Osteocyte (in vitro differentiated cells): ENCODE results near the gene TCERG1L. TPM values are rescaled to one million over a fixed set of nuclear protein-coding genes. Genes with fewer than 3 reads are reported as not detected.

Experiments
- DNase-seq: peaks from one replicate; pipeline ENCODE4 v3.0.0; 2021; ENCODE audit warnings: mixed read lengths; ENCODE audit not compliant: unreplicated experiment; ENCODE audit errors: extremely low spot score
- H3K27ac Mint-ChIP-seq: one replicate; pipeline ENCODE4 v1.8.0; 2021; ENCODE audit warnings: mild to moderate bottlenecking, mixed read lengths; ENCODE audit not compliant: unreplicated experiment
- H3K27me3 Mint-ChIP-seq: one replicate; pipeline ENCODE4 v1.8.0; 2021; ENCODE audit warnings: mixed read lengths; ENCODE audit not compliant: unreplicated experiment
- H3K36me3 Mint-ChIP-seq: one replicate; pipeline ENCODE4 v1.8.0; 2021; ENCODE audit warnings: mixed read lengths; ENCODE audit not compliant: unreplicated experiment
- H3K4me1 Mint-ChIP-seq: one replicate; pipeline ENCODE4 v1.8.0; 2021; ENCODE audit warnings: mixed read lengths; ENCODE audit not compliant: unreplicated experiment
- H3K4me3 Mint-ChIP-seq: one replicate; pipeline ENCODE4 v1.8.0; 2021; ENCODE audit warnings: mild to moderate bottlenecking, moderate library complexity, mixed read lengths; ENCODE audit not compliant: unreplicated experiment
- H3K9me3 Mint-ChIP-seq: one replicate; pipeline ENCODE4 v1.8.0; 2021; ENCODE audit warnings: mixed read lengths; ENCODE audit not compliant: unreplicated experiment
- CTCF ChIP-seq: fragments of 200-600 bp; sonication (generic); IDR thresholded peaks from 2 replicates; pipeline ENCODE4 v1.5.0; 2021; ENCODE audit warnings: antibody characterized with exemption, mild to moderate bottlenecking, moderate library complexity
- total RNA-seq: library from RNA; stranded (reverse); gene quantifications from 2 replicates; pipeline ENCODE4 v1.2.1, GENCODE V29; 2021

The TCERG1L gene
- total RNA-seq, 1 donor from 2014 or later = not detected

GRCh38 chr10:131261890-131262475, 49.5 kb downstream of the TCERG1L start:
- DNase-seq = no peak
- no peak overlapping the region for H3K27ac Mint-ChIP-seq
- peaks cover 40% of the 10 kb centered on the region for H3K9me3 Mint-ChIP-seq
- H3K4me1 Mint-ChIP-seq = no peaks in the 10 kb centered on the region
- no peak for TF ChIP-seq CTCF
- H3K36me3 Mint-ChIP-seq = no peaks in the 10 kb centered on the region
- no peak overlapping the region for H3K4me3 Mint-ChIP-seq
- no peaks in the 10 kb centered on the region for H3K27me3 Mint-ChIP-seq

GRCh38 chr10:131260452-131261211, 50.9 kb downstream of the TCERG1L start:
- Mint-ChIP-seq H3K4me3 (no peak overlapping the region), H3K9me3 (peaks cover 40% of the 10 kb centered on the region), H3K4me1 (no peaks in the 10 kb centered on the region), H3K27ac (no peak overlapping the region), H3K27me3 (no peaks in the 10 kb centered on the region), H3K36me3 (no peaks in the 10 kb centered on the region)
- no peak for DNase-seq
- TF ChIP-seq CTCF = no peak

GRCh38 chr10:131260031-131260430, 51.5 kb downstream of the TCERG1L start:
- Mint-ChIP-seq H3K4me1 (no peaks in the 10 kb centered on the region), H3K36me3 (no peaks in the 10 kb centered on the region), H3K27me3 (no peaks in the 10 kb centered on the region), H3K9me3 (peaks cover 40% of the 10 kb centered on the region), H3K4me3 (no peak overlapping the region), H3K27ac (no peak overlapping the region)
- no peak for TF ChIP-seq CTCF
- no peak for DNase-seq

- Mint-ChIP-seq H3K9me3 (peaks cover 40% of the 10 kb centered on the region), H3K4me3 (no peak overlapping the region), H3K27me3 (no peaks in the 10 kb centered on the region), H3K36me3 (no peaks in the 10 kb centered on the region), H3K4me1 (no peaks in the 10 kb centered on the region), H3K27ac (no peak overlapping the region)
- TF ChIP-seq CTCF = no peak
- DNase-seq = no peak
These were observed 52.0 kb downstream of the TCERG1L start for GRCh38 chr10:131259535-131259934.

- no peak for TF ChIP-seq CTCF
- Mint-ChIP-seq H3K27me3 (no peaks in the 10 kb centered on the region), H3K4me1 (no peaks in the 10 kb centered on the region), H3K36me3 (no peaks in the 10 kb centered on the region), H3K27ac (no peak overlapping the region), H3K4me3 (no peak overlapping the region), H3K9me3 (peaks cover 44% of the 10 kb centered on the region)
- DNase-seq = no peak
These were observed 53.3 kb downstream of the TCERG1L start for GRCh38 chr10:131258256-131258655.
